AG04450 (cell line): ENCODE results near the gene TEX101. TPM values are rescaled to one million over a fixed set of nuclear protein-coding genes. Genes with fewer than 3 reads are reported as not detected.
"Not testable (repeated sequence)": the region's sequence is repeated elsewhere in the genome, so short reads cannot be mapped to it uniquely, and the experiment has no call there.

Source experiments
- CTCF ChIA-PET: fragments of 300-600, 350-600 bp; formaldehyde crosslinking; extraction: SDS; loops from one replicate; lab custom pipeline; 2022; ENCODE audit warnings: antibody characterized with exemption, inconsistent platforms; lab: Charles Lee
- POLR2A ChIA-PET: fragments of 350-600 bp; formaldehyde crosslinking; extraction: SDS; loops from one replicate; lab custom pipeline; 2021; ENCODE audit warnings: antibody characterized with exemption, inconsistent platforms; lab: Yijun Ruan, JAX
- DNase-seq: peaks from one replicate; pipeline ENCODE4 v3.0.0-alpha.2; 2011; ENCODE audit warnings: low read depth, low spot score
- H3K27ac ChIP-seq: one replicate; pipeline ENCODE4 v1.5.1; 2012; ENCODE audit warnings: low read depth, low read length, control low read depth
- H3K27me3 ChIP-seq: one replicate; pipeline ENCODE4 v1.6.0; 2012; ENCODE audit warnings: low read length; ENCODE audit not compliant: control insufficient read depth, insufficient read depth
- H3K4me3 ChIP-seq: 2 replicates; pipeline ENCODE4 v1.5.1; 2011; ENCODE audit warnings: mild to moderate bottlenecking, low read depth, low read length, control low read depth
- H3K9me3 ChIP-seq: 2 replicates; pipeline ENCODE4 v1.5.1; 2012; ENCODE audit warnings: low read length; ENCODE audit not compliant: control insufficient read depth, insufficient read depth
- CTCF ChIP-seq: IDR thresholded peaks from 2 replicates; pipeline ENCODE4 v1.5.1; 2011; ENCODE audit warnings: low read depth, low read length, control low read depth, inconsistent platforms
- polyA minus RNA-seq: library from RNA; depleted of rRNA, polyadenylated mRNA; stranded (reverse); fragments of >200 nt; gene quantifications from 2 replicates; pipeline ENCODE4 v1.2.3, GENCODE V29; 2011; rRNA and poly(A)+ RNA removed
- polyA plus RNA-seq: library from polyadenylated mRNA; depleted of rRNA; stranded (reverse); fragments of >200 nt; gene quantifications from 2 replicates; pipeline ENCODE4 v1.2.3, GENCODE V29; 2011; rRNA removed

The TEX101 gene
- polyA plus RNA-seq (not detected in 2 replicates), polyA minus RNA-seq (not detected in 2 replicates)

GRCh38 chr19:43414554-43414953, at the start of gene TEX101:
Gene TEX101, plus strand, starts transcription at chr19:43414890. Its CDS starts 1,030 bp downstream, at chr19:43415920.
- Histone ChIP-seq H3K9me3 (peaks cover 22% of the 10 kb centered on the region), H3K27ac (no peak within 1 kb of the TSS), H3K27me3 (peaks cover 11% of the 10 kb centered on the region), H3K4me3 (no peak within 1 kb of the TSS)
- ChIA-PET CTCF (no interaction called here), POLR2A (no interaction called here)
- DNase-seq: no peak
- TF ChIP-seq CTCF: no peak

GRCh38 chr19:43365677-43366076, 49.0 kb upstream of the TEX101 start:
- H3K9me3 ChIP-seq, CTCF ChIA-PET, POLR2A ChIA-PET, DNase-seq, H3K4me3 ChIP-seq, H3K27ac ChIP-seq: not testable (repeated sequence)
- H3K27me3 ChIP-seq: peaks cover 18% of the 10 kb centered on the region

GRCh38 chr19:43367822-43368221, 46.9 kb upstream of the TEX101 start:
- H3K4me3 ChIP-seq: no peak overlapping the region
- H3K9me3 ChIP-seq: no peaks in the 10 kb centered on the region
- POLR2A ChIA-PET: no interaction called here
- TF ChIP-seq CTCF: no peak
- peaks cover 21% of the 10 kb centered on the region for H3K27me3 ChIP-seq
- no peak for DNase-seq
- no peak overlapping the region for H3K27ac ChIP-seq
- CTCF ChIA-PET: no interaction called here

GRCh38 chr19:43368897-43369296, 45.8 kb upstream of the TEX101 start:
- H3K4me3 ChIP-seq, H3K9me3 ChIP-seq, H3K27ac ChIP-seq, DNase-seq, POLR2A ChIA-PET, CTCF ChIA-PET: not testable (repeated sequence)
- peaks cover 16% of the 10 kb centered on the region for H3K27me3 ChIP-seq

- POLR2A ChIA-PET: no interaction called here
- Histone ChIP-seq H3K27ac (no peak overlapping the region), H3K9me3 (no peaks in the 10 kb centered on the region), H3K27me3 (peaks cover 15% of the 10 kb centered on the region), H3K4me3 (no peak overlapping the region)
- TF ChIP-seq CTCF: no peak
- CTCF ChIA-PET: no interaction called here
- DNase-seq: no peak
Measured at GRCh38 chr19:43371909-43372308, 42.8 kb upstream of the TEX101 start.

- Histone ChIP-seq H3K27ac (no peak overlapping the region), H3K9me3 (no peaks in the 10 kb centered on the region), H3K4me3 (no peak overlapping the region), H3K27me3 (peaks cover 15% of the 10 kb centered on the region)
- DNase-seq: no peak
- ChIA-PET CTCF (no interaction called here), POLR2A (no interaction called here)
- TF ChIP-seq CTCF: no peak
Measured at GRCh38 chr19:43372462-43372861, 42.2 kb upstream of the TEX101 start.

GRCh38 chr19:43377624-43378023, 37.1 kb upstream of the TEX101 start:
- H3K9me3 ChIP-seq, DNase-seq, H3K27ac ChIP-seq, POLR2A ChIA-PET, H3K4me3 ChIP-seq, CTCF ChIA-PET: not testable (repeated sequence)
- peaks cover 18% of the 10 kb centered on the region for H3K27me3 ChIP-seq
